Measurements from ENCODE around the gene NR1H2.
"Not testable (repeated sequence)": the region's sequence is repeated elsewhere in the genome, so short reads cannot be mapped to it uniquely, and the experiment has no call there.

NR1H2 gene

DNA sequence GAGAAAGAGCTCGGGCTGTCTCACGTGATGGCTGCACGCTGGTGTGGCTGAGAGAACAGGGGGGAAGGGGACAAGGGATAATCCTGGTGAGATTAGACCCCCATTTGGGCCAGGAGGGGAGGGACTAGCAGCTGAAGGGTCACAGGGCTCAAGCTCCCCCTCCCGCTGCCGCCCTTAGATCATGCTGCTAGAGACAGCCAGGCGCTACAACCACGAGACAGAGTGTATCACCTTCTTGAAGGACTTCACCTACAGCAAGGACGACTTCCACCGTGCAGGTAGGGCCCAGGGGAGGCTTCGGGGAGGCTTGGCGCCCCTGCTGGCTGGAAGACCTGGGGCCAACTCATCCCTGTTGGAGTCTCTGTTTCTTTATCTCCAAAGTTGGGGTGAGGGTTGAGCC, 3.3 kb downstream of the NR1H2 start:
- DNase-seq: no peak

GRCh38 chr19:50380137-50380536, 3.9 kb downstream of the NR1H2 start:
- DNase-seq: no peak

- no peak for DNase-seq
Observed at GRCh38 chr19:50380751-50381151, 4.5 kb downstream of the NR1H2 start.

DNA sequence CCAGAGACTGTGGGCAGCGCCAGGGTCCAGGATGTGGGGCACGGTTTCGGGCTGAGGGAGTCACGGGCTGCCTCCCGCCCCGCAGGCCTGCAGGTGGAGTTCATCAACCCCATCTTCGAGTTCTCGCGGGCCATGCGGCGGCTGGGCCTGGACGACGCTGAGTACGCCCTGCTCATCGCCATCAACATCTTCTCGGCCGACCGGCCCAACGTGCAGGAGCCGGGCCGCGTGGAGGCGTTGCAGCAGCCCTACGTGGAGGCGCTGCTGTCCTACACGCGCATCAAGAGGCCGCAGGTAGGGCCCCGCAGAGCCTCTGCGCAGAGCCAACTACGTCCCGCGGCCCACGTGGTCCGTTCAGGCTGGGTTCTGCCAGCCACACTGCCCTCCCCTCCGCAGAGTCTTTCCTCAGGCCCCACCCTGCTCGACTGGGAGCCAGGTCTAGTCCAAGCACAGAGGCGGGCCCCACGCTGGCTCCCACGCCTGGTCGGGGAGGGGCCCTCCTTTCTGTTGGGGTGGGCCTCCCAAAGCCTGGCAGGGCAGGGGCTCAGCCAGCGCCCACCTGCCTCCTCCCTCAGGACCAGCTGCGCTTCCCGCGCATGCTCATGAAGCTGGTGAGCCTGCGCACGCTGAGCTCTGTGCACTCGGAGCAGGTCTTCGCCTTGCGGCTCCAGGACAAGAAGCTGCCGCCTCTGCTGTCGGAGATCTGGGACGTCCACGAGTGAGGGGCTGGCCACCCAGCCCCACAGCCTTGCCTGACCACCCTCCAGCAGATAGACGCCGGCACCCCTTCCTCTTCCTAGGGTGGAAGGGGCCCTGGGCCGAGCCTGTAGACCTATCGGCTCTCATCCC, 5.8 kb downstream of the NR1H2 start:
- DNase-seq: no peak

DNA sequence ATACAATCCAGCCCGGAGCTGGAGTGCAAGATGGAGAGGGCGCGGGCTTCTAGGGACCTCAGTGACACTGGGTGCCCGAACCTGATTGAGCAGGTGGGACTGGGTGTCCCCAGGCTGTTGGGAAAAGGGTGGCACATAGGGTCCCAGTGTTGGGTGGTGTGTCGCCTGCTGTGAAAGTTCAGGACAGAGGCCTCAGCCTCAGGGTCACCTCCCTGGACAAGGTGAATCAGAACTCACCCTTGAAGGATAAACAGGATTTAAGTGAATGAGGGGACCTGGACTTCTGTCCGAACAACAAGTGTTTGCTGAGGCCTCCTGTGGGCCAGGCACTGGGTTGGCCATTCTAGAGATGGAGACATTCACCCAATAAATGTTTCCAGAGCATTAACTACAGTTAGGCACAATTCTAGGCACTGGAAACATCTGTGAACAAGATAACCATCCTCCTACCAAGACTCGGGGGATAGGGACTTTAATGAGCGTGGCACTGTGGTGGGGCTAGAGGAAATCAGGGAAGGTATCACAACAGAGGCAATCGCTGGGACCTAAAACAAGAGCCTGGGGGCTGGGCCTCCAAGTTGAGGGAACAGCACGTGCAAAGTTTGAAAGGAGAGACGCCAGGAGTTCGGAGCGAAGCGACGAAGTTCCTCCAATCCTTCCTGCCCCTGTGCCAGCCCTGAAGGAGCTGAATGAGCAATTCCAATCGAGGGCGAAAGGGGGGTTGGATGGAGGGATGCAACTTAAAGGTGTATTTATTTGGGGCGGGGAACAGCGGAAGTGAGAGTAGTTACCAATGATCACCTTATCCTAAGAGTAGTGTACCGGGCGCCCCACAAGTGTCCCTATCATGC, 7.0 kb downstream of the NR1H2 start:
- no peak for DNase-seq

DNA sequence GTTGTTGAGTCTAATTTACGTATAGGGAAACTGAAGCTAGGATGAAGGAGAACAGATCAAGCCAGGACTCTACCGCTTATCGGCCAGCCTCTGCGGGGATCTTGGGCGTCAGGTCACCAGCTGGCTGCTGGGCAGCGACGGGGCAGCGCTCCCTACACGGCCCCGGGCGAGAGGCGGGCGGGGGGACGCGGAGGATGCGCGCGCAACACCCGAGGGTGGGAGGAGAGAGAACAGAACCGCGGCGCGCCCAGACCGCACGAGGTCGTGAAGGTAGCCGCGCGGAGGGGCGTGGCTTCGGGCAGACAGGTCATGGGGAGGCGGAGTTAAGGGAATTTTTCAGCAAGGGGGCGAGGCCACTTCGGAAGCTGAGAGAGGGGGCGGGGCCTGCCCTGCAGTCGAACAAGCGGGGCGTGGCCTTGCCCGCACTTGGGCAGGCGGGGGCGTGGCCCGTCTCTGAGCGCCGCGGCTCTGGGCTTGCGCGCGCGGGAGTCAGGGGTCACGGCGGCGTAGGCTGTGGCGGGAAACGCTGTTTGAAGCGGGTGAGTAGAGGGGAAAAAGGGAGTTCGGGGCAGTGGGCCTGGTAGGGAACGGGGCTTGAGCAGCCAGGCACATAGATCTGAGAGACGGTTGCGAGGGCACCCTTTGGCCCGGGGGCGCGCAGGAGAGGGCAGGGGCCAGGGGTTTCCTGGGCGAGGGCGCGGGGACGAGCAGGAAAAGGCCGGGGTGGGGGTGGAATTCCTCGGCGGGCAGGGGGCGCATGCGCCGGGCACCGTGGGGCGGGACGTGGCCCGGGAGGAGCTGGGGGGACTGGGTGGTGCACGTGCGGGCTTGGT, 7.8 kb downstream of the NR1H2 start, which contains the start of gene POLD1:
Gene POLD1 (plus strand): TSS at position 496 of the 833 bp plus-strand sequence. CDS start 14,505 bp downstream, outside the sequence.
- DNase-seq: peak; percentile 92

- DNase-seq: no peak
Observed at GRCh38 chr19:50384685-50385535, 8.7 kb downstream of the NR1H2 start.

- DNase-seq: no peak
Observed at GRCh38 chr19:50387176-50387867, 11.1 kb downstream of the NR1H2 start.

GRCh38 chr19:50387868-50388245, 11.6 kb downstream of the NR1H2 start:
- DNase-seq: no peak

DNA sequence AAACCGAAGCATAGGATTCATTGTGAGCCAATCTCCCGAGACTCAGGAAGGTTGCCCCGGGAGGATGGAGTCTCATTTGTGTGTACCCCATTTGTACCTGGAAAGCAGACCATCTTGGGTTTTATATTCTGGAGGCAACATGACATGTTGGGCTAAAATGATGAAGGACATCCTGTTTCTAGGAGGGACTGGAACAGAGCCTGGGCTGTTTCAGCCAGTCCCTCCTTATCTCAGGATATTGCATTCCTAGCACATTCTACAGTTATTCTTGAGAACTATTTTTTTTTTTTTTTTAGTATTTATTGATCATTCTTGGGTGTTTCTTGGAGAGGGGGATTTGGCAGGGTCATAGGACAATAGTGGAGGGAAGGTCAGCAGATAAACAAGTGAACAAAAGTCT, 14.0 kb downstream of the NR1H2 start:
- DNase-seq: not testable (repeated sequence)

- DNase-seq: not testable (repeated sequence)
Observed at GRCh38 chr19:50390952-50391351, 14.7 kb downstream of the NR1H2 start.

- no peak for DNase-seq
Observed at GRCh38 chr19:50392759-50393158, 16.5 kb downstream of the NR1H2 start.

DNA sequence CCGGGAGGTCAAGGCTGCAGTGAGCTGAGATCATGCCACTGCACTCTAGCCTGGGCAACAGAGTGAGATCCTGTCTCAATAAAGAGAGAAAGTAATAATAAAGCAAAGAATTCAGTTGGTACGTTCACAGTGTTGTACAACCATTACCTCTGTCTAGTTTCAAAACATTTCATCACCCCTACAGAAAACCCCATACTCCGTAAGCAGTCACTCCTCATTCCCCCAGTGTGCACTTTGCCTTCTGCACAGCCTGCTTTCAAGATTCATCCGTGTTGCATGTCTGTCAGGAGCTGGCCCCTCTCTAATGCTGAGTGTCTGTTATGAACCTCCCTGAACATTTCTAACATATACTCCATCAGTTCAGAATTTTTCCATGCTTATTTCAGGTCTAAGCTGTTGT, 17.3 kb downstream of the NR1H2 start:
- DNase-seq: no peak

DNA sequence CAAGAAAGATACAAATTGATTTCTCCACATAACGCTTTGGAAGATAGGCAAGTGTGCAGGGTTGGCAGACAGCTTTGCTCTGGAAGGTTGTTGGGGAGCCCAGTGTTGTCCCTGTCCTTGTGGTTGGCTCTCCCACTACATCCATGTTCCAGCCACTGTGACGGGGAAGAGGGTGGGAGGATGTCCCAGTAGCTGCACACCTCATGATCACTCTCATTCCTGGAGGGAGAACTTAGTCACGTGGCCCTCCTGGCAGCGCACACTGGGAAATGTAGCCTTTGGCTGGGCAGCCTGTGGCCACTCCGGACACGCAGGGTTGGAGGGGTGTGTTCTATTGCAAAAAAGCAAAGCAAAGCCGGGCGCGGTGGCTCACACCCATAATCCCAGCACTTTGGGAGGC, 17.8 kb downstream of the NR1H2 start:
- DNase-seq: no peak

DNA sequence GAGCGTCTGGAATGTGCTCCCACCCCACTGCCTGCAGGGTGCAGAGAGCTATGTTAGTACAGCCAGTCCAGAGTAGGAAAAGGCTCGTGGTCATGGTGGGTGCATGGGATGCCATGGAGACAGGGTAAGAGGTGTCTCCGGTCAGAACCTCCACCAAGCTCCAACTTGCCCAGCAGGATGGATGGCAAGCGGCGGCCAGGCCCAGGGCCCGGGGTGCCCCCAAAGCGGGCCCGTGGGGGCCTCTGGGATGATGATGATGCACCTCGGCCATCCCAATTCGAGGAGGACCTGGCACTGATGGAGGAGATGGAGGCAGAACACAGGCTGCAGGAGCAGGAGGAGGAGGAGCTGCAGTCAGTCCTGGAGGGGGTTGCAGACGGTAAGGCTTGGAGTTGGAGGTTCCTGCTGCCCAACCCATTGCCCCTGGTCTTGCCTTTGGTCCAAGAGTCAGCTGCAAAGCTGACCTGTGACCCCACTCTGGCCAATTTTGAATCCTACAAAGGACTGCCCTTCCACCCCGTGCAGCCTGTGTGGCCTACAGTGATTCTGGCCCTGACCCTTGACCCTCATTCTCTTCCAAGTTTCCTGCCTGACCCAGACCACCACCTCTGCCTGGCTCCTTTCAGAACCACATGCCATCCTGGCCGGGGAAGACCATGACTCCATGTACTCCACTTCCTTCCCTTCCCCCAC, 22.6 kb downstream of the NR1H2 start:
- no peak for DNase-seq

DNA sequence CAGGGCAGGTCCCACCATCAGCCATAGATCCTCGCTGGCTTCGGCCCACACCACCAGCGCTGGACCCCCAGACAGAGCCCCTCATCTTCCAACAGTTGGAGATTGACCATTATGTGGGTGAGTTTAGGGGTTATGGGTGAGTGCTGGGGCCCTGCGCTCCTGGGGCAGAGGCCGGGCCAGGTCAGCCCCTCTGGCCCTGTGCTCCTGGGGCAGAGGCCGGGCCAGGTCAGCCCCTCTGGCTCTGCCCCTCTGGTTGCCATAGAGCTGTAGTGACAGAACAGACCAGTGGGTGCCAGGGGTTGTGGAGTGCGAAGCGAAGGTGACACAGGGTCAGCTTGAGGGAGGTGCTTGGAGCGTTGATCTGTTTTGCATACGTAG, 23.1 kb downstream of the NR1H2 start:
- no peak for DNase-seq

DNA sequence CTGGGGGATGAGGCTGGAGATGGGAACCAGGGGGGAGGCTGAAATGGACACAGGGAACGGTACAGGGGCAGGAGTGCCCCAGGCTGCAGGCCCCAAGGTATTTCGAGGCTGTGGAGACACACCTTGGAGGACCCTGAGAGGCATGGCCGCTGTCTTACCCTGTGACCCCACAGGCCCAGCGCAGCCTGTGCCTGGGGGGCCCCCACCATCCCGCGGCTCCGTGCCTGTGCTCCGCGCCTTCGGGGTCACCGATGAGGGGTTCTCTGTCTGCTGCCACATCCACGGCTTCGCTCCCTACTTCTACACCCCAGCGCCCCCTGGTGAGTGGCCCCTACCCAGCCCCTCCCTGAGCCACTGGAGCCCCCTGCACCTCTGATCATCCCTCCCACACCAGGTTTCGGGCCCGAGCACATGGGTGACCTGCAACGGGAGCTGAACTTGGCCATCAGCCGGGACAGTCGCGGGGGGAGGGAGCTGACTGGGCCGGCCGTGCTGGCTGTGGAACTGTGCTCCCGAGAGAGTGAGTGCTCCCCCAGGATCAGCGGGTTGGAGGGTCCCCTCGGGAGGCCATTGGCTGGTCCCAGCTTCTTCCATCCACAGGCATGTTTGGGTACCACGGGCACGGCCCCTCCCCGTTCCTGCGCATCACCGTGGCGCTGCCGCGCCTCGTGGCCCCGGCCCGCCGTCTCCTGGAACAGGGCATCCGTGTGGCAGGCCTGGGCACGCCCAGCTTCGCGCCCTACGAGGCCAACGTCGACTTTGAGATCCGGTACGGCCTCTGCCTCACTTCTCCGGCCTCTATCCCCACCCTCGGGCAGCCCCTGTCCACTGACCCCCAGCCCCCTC, 25.6 kb downstream of the NR1H2 start:
- DNase-seq: no peak

- no peak for DNase-seq
Observed at GRCh38 chr19:50402544-50403301, 26.5 kb downstream of the NR1H2 start.

Measured in NCI-H446 treated with DMSO at 0.1 percent for 48 hours (cell line).